Astrocyte (in vitro differentiated cells and primary cell): ENCODE data around the gene YWHAB.

ENCODE experiments used
- EZH2 ChIP-seq: IDR thresholded peaks from 2 replicates; pipeline ENCODE4 v1.6.1; 2012; ENCODE audit warnings: mild to moderate bottlenecking, low read length, inconsistent platforms; ENCODE audit not compliant: insufficient read depth
- TF ChIP-seq, protein P1 (sequence below): IDR thresholded peaks from 2 replicates; pipeline ENCODE4 v1.5.1; 2011; ENCODE audit warnings: low read depth, mild to moderate bottlenecking, inconsistent platforms, low read length, moderate library complexity; ENCODE audit not compliant: insufficient read depth

DNA sequence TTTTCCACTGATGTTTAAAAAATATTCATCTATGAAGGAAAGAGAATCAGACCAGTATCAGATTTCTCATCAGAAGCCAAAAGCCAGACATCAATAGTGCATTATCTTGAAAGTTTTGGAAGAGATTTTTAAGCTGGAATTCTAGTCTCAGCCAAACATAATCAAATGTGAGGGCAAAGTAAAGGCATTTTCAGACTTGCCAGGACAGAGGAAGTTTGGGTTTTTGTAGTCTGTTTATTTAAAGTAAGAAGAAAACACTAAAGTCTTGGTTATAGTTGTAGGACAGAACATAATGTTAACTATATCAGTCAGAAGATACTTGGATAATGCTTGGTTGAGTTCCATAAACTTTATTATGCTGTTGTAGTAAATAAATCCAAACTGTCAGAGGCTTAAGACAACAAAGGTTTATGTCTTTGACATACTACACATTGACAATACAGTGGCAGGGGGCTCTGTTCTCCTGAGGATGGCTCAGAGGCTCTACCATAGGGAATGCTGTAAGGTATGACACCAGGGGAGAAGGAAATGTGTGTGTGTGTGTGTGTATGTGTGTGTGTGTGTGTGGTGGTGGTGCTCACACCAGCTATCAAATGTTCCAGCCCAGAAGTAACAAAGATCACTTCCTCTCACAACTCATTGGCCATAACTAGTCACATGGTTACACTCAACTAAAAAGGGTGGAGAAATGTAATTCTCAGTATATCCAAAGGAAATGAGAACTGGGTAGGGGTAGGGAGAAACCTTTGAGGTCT is 26.7 kb upstream of the YWHAB start:
- TF ChIP-seq, protein P1, sequence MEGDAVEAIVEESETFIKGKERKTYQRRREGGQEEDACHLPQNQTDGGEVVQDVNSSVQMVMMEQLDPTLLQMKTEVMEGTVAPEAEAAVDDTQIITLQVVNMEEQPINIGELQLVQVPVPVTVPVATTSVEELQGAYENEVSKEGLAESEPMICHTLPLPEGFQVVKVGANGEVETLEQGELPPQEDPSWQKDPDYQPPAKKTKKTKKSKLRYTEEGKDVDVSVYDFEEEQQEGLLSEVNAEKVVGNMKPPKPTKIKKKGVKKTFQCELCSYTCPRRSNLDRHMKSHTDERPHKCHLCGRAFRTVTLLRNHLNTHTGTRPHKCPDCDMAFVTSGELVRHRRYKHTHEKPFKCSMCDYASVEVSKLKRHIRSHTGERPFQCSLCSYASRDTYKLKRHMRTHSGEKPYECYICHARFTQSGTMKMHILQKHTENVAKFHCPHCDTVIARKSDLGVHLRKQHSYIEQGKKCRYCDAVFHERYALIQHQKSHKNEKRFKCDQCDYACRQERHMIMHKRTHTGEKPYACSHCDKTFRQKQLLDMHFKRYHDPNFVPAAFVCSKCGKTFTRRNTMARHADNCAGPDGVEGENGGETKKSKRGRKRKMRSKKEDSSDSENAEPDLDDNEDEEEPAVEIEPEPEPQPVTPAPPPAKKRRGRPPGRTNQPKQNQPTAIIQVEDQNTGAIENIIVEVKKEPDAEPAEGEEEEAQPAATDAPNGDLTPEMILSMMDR = no peak
- TF ChIP-seq EZH2 = no peak
